Keratinocyte (primary cell): ENCODE results near the gene STIMATE.

Experiments used
- CTCF ChIP-seq, 3 experiments: IDR thresholded peaks in 1 of 3; conservative IDR thresholded peaks in 1 of 3; optimal IDR thresholded peaks in 1 of 3; 2 replicates in 2 of 3; 3 replicates in 1 of 3; pipeline versions ENCODE3 to v1.5.1; 2011; ENCODE audit warnings: low read length in 3 of 3, mild to moderate bottlenecking in 3 of 3, moderate library complexity in 2 of 3, control low read depth in 1 of 3, inconsistent platforms in 1 of 3; ENCODE audit not compliant: insufficient read depth in 2 of 3; ENCODE audit errors: extremely low read depth in 1 of 3
- EZH2 ChIP-seq: IDR thresholded peaks from one replicate; pipeline ENCODE4 v1.6.1; 2012; ENCODE audit warnings: inconsistent platforms, mild to moderate bottlenecking, low read length, moderate library complexity

- TF ChIP-seq EZH2 = no peak
- no peak for TF ChIP-seq CTCF (optimal IDR thresholded peaks at IDR 0.05 in 1 of 3, IDR thresholded peaks at IDR 0.05 in 1 of 3, conservative IDR thresholded peaks at IDR 0.05 in 1 of 3; ENCODE audit: extremely low read depth in 1 of 3, insufficient read depth in 2 of 3, low read length in 3 of 3)
Observed at GRCh38 chr3:52880474-52880873, 16.9 kb downstream of the STIMATE start.
